Measurements from ENCODE around the gene RBMS3.

RBMS3 gene

GRCh38 chr3:29452934-29453283 is 172.0 kb downstream of the RBMS3 start:
- ChIA-PET CTCF (interaction anchor here (1.4 kb wide), 1 partner anchor 16 kb away, joined by 3 read pairs; no protein-coding TSS in a partner anchor), POLR2A (no interaction called here)
- no peak for DNase-seq (ENCODE audit: extremely low spot score)
- TF ChIP-seq, protein P1, sequence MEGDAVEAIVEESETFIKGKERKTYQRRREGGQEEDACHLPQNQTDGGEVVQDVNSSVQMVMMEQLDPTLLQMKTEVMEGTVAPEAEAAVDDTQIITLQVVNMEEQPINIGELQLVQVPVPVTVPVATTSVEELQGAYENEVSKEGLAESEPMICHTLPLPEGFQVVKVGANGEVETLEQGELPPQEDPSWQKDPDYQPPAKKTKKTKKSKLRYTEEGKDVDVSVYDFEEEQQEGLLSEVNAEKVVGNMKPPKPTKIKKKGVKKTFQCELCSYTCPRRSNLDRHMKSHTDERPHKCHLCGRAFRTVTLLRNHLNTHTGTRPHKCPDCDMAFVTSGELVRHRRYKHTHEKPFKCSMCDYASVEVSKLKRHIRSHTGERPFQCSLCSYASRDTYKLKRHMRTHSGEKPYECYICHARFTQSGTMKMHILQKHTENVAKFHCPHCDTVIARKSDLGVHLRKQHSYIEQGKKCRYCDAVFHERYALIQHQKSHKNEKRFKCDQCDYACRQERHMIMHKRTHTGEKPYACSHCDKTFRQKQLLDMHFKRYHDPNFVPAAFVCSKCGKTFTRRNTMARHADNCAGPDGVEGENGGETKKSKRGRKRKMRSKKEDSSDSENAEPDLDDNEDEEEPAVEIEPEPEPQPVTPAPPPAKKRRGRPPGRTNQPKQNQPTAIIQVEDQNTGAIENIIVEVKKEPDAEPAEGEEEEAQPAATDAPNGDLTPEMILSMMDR (IDR thresholded peaks at IDR 0.05; ENCODE audit: control extremely low read depth, extremely low read depth, low read depth, missing control alignments), result no peak

DNA sequence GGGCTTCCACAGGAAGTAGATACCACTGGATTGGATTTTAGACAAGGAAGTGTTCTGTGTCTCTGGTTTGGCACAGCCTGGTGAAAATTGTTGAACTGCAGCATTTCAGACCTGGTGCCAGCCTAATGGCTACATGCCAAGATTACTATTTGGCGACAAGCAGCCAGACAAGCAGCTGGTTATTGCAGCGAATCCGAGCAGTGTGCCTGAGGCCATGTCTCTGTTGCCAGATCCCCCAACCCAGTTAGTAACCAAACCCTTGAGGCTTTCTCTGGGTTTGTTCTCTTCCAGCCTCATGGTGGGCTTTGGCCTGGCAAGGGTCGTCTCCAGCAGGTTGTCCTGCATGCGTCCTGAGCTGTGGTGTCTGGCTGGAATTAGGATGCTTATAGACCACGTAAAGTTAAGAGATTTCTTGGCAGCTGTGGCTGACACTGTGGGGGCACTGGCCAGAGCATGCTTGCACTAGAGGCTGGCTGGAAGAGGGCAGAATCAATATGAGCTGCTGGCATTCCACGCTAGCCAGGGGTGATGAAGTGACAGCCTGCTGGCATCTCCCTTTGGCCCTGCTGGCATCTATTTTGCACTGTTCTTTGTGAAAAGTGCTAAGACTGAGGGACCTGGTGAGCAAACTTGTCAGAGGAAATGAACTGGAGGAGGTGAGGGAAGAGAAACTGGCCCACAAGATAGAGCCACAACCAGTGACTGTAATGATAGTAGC is 172.6 kb downstream of the RBMS3 start:
- TF ChIP-seq, protein P1 (IDR thresholded peaks at IDR 0.05; ENCODE audit: control extremely low read depth, extremely low read depth, low read depth, missing control alignments), result no peak
- no peak for DNase-seq (ENCODE audit: extremely low spot score)
- ChIA-PET CTCF (interaction anchor here (1.4 kb wide), 1 partner anchor 16 kb away, joined by 3 read pairs; no protein-coding TSS in a partner anchor), POLR2A (no interaction called here)

- DNase-seq (ENCODE audit: extremely low spot score), result no peak
- TF ChIP-seq, protein P1 (IDR thresholded peaks at IDR 0.05; ENCODE audit: control extremely low read depth, extremely low read depth, low read depth, missing control alignments), result no peak
- ChIA-PET POLR2A (no interaction called here), CTCF (no interaction called here)
These were observed 173.3 kb downstream of the RBMS3 start for GRCh38 chr3:29454161-29454611.

DNA sequence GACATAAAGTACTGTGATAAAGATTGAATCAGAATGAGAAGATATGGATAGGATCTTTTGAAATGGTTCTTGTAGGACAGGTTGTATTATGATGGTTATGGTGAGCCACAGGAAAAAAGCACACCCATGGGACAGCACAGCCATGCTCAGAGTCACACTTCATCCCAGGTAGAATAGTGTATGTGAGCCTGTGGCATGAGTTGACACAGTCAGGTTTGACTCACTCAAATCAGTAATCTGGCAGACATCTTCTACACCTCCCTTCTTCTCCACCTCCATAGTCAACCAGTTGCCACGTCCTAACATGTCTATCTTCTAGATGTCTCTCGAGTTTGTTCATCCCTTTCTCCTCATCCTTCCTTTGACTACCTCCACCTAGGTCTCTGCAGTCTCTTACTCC is 176.0 kb downstream of the RBMS3 start:
- TF ChIP-seq, protein P1 (IDR thresholded peaks at IDR 0.05; ENCODE audit: control extremely low read depth, extremely low read depth, low read depth, missing control alignments), result no peak
- no peak for DNase-seq (ENCODE audit: extremely low spot score)
- POLR2A ChIA-PET, result no interaction called here
- CTCF ChIA-PET, result no interaction called here

DNA sequence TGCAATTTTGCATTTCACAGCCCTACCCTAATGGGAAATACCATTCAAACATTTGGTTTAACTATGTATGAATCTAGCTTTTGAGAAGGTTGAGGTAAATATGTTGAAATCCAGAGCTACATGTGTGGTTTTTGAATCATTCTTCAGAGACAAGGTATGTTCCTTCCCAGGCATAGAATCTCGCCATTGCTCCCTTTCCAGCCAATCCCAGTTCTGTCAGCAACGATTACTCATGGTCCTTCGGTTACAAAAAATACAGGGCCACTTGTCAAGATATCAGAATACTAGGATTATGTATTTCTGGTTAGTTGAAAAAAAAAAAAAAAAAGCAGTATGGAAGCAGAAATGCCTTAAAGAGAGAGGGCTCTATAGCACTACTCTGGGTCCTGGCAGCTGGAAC is 182.4 kb downstream of the RBMS3 start:
- CTCF ChIA-PET, result interaction anchor here (1.0 kb wide), 1 partner anchor 9 kb away, joined by 4 read pairs; no protein-coding TSS in a partner anchor
- no peak for DNase-seq (ENCODE audit: extremely low spot score)
- POLR2A ChIA-PET, result no interaction called here
- TF ChIP-seq, protein P1 (IDR thresholded peaks at IDR 0.05; ENCODE audit: control extremely low read depth, extremely low read depth, low read depth, missing control alignments), result no peak

DNA sequence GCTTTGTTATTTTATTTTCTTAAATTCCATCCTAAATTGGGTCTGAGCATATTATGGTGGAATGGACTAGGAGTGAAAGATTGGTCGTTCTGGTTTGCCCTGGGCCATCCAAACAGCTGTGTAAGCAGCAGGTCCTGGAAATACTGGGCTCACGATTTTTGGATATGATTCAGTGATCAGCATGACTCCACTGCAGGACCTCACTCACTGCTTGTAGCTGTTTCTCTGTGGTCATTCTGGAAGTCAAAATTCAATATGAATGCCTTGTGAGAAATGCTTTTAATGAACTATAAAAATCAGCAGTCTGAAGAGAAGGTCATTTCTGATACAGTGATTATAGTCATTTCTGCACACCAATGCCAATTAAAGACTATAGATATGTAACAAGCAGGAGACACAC is 185.0 kb downstream of the RBMS3 start:
- ChIA-PET POLR2A (no interaction called here), CTCF (interaction anchor here (1.0 to 1.4 kb wide), 2 partner anchors 14 to 25 kb away, joined by 3 read pairs; no protein-coding TSS in a partner anchor)
- TF ChIP-seq, protein P1 (IDR thresholded peaks at IDR 0.05; ENCODE audit: control extremely low read depth, extremely low read depth, low read depth, missing control alignments), result no peak
- DNase-seq (ENCODE audit: extremely low spot score), result no peak

All from GM10248 (cell line).